ENCODE results near the gene ARHGEF17. TPM values are rescaled to one million over a fixed set of nuclear protein-coding genes. Genes with fewer than 3 reads are reported as not detected.

Gene ARHGEF17
- total and polyA plus RNA-seq, 2 donors (not counting 1 experiment from before 2014, with no cell fraction given): 42.8 to 43.1 TPM

- Histone ChIP-seq H3K27me3 (ENCODE audit: control insufficient read depth, insufficient read depth, low read length) (no peaks in the 10 kb centered on the region), H2AFZ (ENCODE audit: low read length) (no peak overlapping the region), H4K20me1 (ENCODE audit: control insufficient read depth, extremely low read depth, insufficient read depth, low read length) (no peaks in the 10 kb centered on the region), H3K9ac (ENCODE audit: insufficient read depth, low read length) (no peak overlapping the region), H3K4me2 (ENCODE audit: extremely low read depth, insufficient read depth, low read length) (no peak overlapping the region), H3K79me2 (ENCODE audit: control insufficient read depth, insufficient read depth, low read length) (no peaks in the 10 kb centered on the region), H3K4me3 (replicated peaks in 1 of 4; ENCODE audit: control extremely low read depth in 1 of 4, insufficient read depth in 1 of 4, low read depth in 3 of 4, low read length in 4 of 4) (no peak overlapping the region), H3K36me3 (ENCODE audit: control insufficient read depth, insufficient read depth, low read length) (no peaks in the 10 kb centered on the region), H3K27ac (ENCODE audit: insufficient read depth, low read length) (no peak overlapping the region), H3K9me3 (ENCODE audit: control insufficient read depth, insufficient read depth, low read depth, low read length) (no peaks in the 10 kb centered on the region), H3K4me1 (ENCODE audit: control insufficient read depth, extremely low read depth, insufficient read depth, low read length) (peaks cover 9% of the 10 kb centered on the region)
- TF ChIP-seq EZH2 (IDR thresholded peaks at IDR 0.05; ENCODE audit: low read length, missing control alignments): no peak
- TF ChIP-seq CTCF (conservative IDR thresholded peaks at IDR 0.05 in 1 of 2, IDR thresholded peaks at IDR 0.05 in 1 of 2; ENCODE audit: low read depth in 1 of 2, low read length in 2 of 2): no peak
- no peak for DNase-seq (ENCODE audit: low read depth in 2 of 2)
Observed at GRCh38 chr11:73296501-73297230, 11.4 kb upstream of the ARHGEF17 start.

- Histone ChIP-seq H3K4me2 (ENCODE audit: extremely low read depth, insufficient read depth, low read length) (no peak overlapping the region), H3K9me3 (ENCODE audit: control insufficient read depth, insufficient read depth, low read depth, low read length) (no peaks in the 10 kb centered on the region), H3K27me3 (ENCODE audit: control insufficient read depth, insufficient read depth, low read length) (no peaks in the 10 kb centered on the region), H3K36me3 (ENCODE audit: control insufficient read depth, insufficient read depth, low read length) (no peaks in the 10 kb centered on the region), H4K20me1 (ENCODE audit: control insufficient read depth, extremely low read depth, insufficient read depth, low read length) (no peaks in the 10 kb centered on the region), H3K79me2 (ENCODE audit: control insufficient read depth, insufficient read depth, low read length) (no peaks in the 10 kb centered on the region), H3K4me1 (ENCODE audit: control insufficient read depth, extremely low read depth, insufficient read depth, low read length) (peaks cover 9% of the 10 kb centered on the region), H2AFZ (ENCODE audit: low read length) (no peak overlapping the region), H3K27ac (ENCODE audit: insufficient read depth, low read length) (no peak overlapping the region), H3K4me3 (replicated peaks in 1 of 4; ENCODE audit: control extremely low read depth in 1 of 4, insufficient read depth in 1 of 4, low read depth in 3 of 4, low read length in 4 of 4) (no peak overlapping the region), H3K9ac (ENCODE audit: insufficient read depth, low read length) (no peak overlapping the region)
- DNase-seq (ENCODE audit: low read depth in 2 of 2): no peak
- no peak for TF ChIP-seq EZH2 (IDR thresholded peaks at IDR 0.05; ENCODE audit: low read length, missing control alignments)
- TF ChIP-seq CTCF (conservative IDR thresholded peaks at IDR 0.05 in 1 of 2, IDR thresholded peaks at IDR 0.05 in 1 of 2; ENCODE audit: low read depth in 1 of 2, low read length in 2 of 2): no peak
Observed at GRCh38 chr11:73297231-73297590, 10.9 kb upstream of the ARHGEF17 start.

- TF ChIP-seq CTCF (conservative IDR thresholded peaks at IDR 0.05 in 1 of 2, IDR thresholded peaks at IDR 0.05 in 1 of 2; ENCODE audit: low read depth in 1 of 2, low read length in 2 of 2): no peak
- no peak for TF ChIP-seq EZH2 (IDR thresholded peaks at IDR 0.05; ENCODE audit: low read length, missing control alignments)
- Histone ChIP-seq H3K4me1 (ENCODE audit: control insufficient read depth, extremely low read depth, insufficient read depth, low read length) (peaks cover 9% of the 10 kb centered on the region), H3K9ac (ENCODE audit: insufficient read depth, low read length) (no peak overlapping the region), H3K27ac (ENCODE audit: insufficient read depth, low read length) (no peak overlapping the region), H4K20me1 (ENCODE audit: control insufficient read depth, extremely low read depth, insufficient read depth, low read length) (no peaks in the 10 kb centered on the region), H3K4me3 (replicated peaks in 1 of 4; ENCODE audit: control extremely low read depth in 1 of 4, insufficient read depth in 1 of 4, low read depth in 3 of 4, low read length in 4 of 4) (no peak overlapping the region), H3K36me3 (ENCODE audit: control insufficient read depth, insufficient read depth, low read length) (no peaks in the 10 kb centered on the region), H3K79me2 (ENCODE audit: control insufficient read depth, insufficient read depth, low read length) (no peaks in the 10 kb centered on the region), H3K27me3 (ENCODE audit: control insufficient read depth, insufficient read depth, low read length) (no peaks in the 10 kb centered on the region), H3K9me3 (ENCODE audit: control insufficient read depth, insufficient read depth, low read depth, low read length) (no peaks in the 10 kb centered on the region), H2AFZ (ENCODE audit: low read length) (no peak overlapping the region), H3K4me2 (ENCODE audit: extremely low read depth, insufficient read depth, low read length) (no peak overlapping the region)
- DNase-seq (ENCODE audit: low read depth in 2 of 2): no peak
Observed at GRCh38 chr11:73297702-73298101, 10.4 kb upstream of the ARHGEF17 start.
